ENCODE data around the gene PRG3.

- no peak for TF ChIP-seq POLR2A (IDR thresholded peaks at IDR 0.05)
- no peak for TF ChIP-seq CTCF (IDR thresholded peaks at IDR 0.05)
These were observed 41.7 kb upstream of the PRG3 start for GRCh38 chr11:57422669-57423068.
